Heart right ventricle (tissue), 16 donors: Measurements from ENCODE around the gene SYNE1. TPM values are rescaled to one million over a fixed set of nuclear protein-coding genes. Genes with fewer than 3 reads are reported as not detected.

ENCODE experiments used
- ATAC-seq, 8 donors: fragments of 200-7000 bp; cut with Tn5 transposase; one replicate each; pipeline ENCODE4 v1.9.1; 2020; ENCODE audit warnings: mild to moderate bottlenecking in 8 of 8, moderate library complexity in 8 of 8, moderate number of reproducible peaks in 1 of 8
- DNase-seq, 2 donors: peaks; one replicate each; pipeline ENCODE4 v3.0.0-alpha.2; 2020
- H3K27ac ChIP-seq, 10 donors: fragments of 200-600 bp; sonication (generic) in 2 of 10; one replicate each; pipeline versions ENCODE4 v1.5.0 to v1.8.0; 2020 to 2022; ENCODE audit warnings: mild to moderate bottlenecking in 3 of 10
- H3K27me3 ChIP-seq, 7 donors: fragments of 200-600 bp; one replicate each; pipeline ENCODE4 v1.8.0; 2021 to 2022; ENCODE audit warnings: mild to moderate bottlenecking in 2 of 7
- H3K36me3 ChIP-seq, 9 donors: fragments of 200-600 bp; sonication (generic) in 1 of 9; one replicate each; pipeline versions ENCODE4 v1.5.0 to v1.8.0; 2020 to 2022; ENCODE audit warnings: mild to moderate bottlenecking in 2 of 9
- H3K4me1 ChIP-seq, 9 donors: fragments of 200-600 bp; sonication (generic) in 1 of 9; one replicate each; pipeline versions ENCODE4 v1.5.0 to v1.8.0; 2020 to 2022; ENCODE audit warnings: mild to moderate bottlenecking in 4 of 9
- H3K4me3 ChIP-seq, 10 donors: fragments of 200-600 bp; sonication (generic) in 2 of 10; one replicate each; pipeline versions ENCODE4 v1.5.0 to v1.8.0; 2020 to 2022; ENCODE audit warnings: mild to moderate bottlenecking in 7 of 10, moderate library complexity in 2 of 10
- H3K9me3 ChIP-seq, 11 donors: fragments of 200-600 bp in 10 of 11; sonication (generic) in 2 of 11; one replicate each; pipeline versions ENCODE4 v1.5.0 to v1.8.0; 2013 to 2022; ENCODE audit warnings: mild to moderate bottlenecking in 2 of 11, control low read depth in 1 of 11, moderate library complexity in 1 of 11
- WGBS, 2 donors: extraction: QIAGEN DNeasy Blood & Tissue Kit; methylation state at CpG; one replicate each; pipeline ENCODE4 v1.1.7; 2013; ENCODE audit warnings: inconsistent platforms in 1 of 2; 5-methylcytosine and 5-hydroxymethylcytosine counted together
- intact Hi-C, 10 donors: fragments of 100-400 bp; cut with DNase I; formaldehyde crosslinking; loops; one replicate each; pipeline versions ENCODE4 v1.11.1 to v1.14.2; 2022
- polyA plus RNA-seq, 2 donors: library from polyadenylated mRNA; stranded (reverse); fragments of 200-250 nt; gene quantifications; one replicate each; pipeline ENCODE4 v1.2.3, GENCODE V29; 2013
- total RNA-seq, 10 donors: library from RNA; stranded (reverse); fragmentation: NEBNext Ultra II Directional in 3 of 10; extraction: Animal tissue kit (Norgen Biotek cat#: 25700) in 3 of 10; gene quantifications; one replicate each; pipeline versions ENCODE4 v1.2.1 to v1.2.4, GENCODE V29; 2021 to 2023
- TF ChIP-seq, protein P1 (sequence below), 9 donors: fragments of 200-600 bp; sonication (generic) in 2 of 9; IDR thresholded peaks; one replicate each; pipeline versions ENCODE4 v1.5.0 to v1.8.0; 2021 to 2022; ENCODE audit warnings: antibody characterized with exemption in 9 of 9, mild to moderate bottlenecking in 5 of 9, moderate library complexity in 1 of 9
- donor health status: Arrhythmogenic right ventricular cardiomyopathy.
- donor health status: ischemic (EF 13 %, LVEDD 7.1; RV severe dilation, severe dysfunction).
- donor health status: healthy with polysubstance abuse.
- donor health status: DM: no; HTN: yes; CAD: no.
- donor health status: DM: no; HTN: no; CAD: no.
- donor health status: ischemic (EF 25% LVEDD 6.9; RV normal size, moderate dysfunction).
- donor health status: ischemic (EF 25% LVEDD 5.7; RV mildly dilated, moderate dysfunction).
- donor health status: healthy.
- donor health status: DM: yes; HTN: yes; CAD: no.
- donor health status: Ischemic cardiomyopathy.
- donor health status: ischemic (EF 35%, LVEDD 5.7; RV mildly dilated, moderate dysfunction).
- donor health status: nonischemic (EF 11% LVEDD 7.7; RV severe dilation, severe dysfunction).
- donor health status: DM: yes; HTN: yes; CAD: no.
- donor health status: PGD.
- donor health status: ischemic (EF 29% LVEDD 5.4; RV normal size, mild dysfunction).
- donor health status: nonischemic (EF 23%, LVEDD 6.1; RV moderate dilation, normal function).

Gene SYNE1
- total and polyA plus RNA-seq, 12 donors = 18.9 to 176 (median 126) TPM

DNA sequence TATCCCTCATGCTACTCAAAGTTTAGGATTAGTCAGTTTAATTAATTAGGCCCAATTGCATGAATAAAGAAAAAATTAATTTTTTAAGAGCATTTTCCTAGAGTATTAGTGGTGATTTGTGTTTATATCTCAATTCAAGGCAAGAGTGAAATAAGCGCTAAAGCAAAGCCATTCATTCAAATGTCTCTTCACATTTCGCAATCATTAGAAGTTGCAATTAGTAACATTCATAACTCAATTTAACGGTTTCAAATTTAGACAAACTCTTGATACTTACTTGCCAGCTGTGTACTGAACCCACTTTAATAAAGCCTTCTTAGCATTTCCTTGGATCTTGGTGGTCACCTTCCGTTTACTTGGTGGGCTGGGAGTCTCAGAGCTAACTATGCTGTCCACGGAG, 127.2 kb downstream of the SYNE1 start:
- Histone ChIP-seq H3K27ac (no peak overlapping the region), H3K4me3 (no peak overlapping the region), H3K4me1 (no peaks in the 10 kb centered on the region), H3K27me3 (no peaks in the 10 kb centered on the region), H3K9me3 (no peaks in the 10 kb centered on the region), H3K36me3 (peaks cover 0 to 16% (median 0%) of the 10 kb centered on the region in 9 donors)
- WGBS, 2 donors = 93 to 97% methylated on average over 5 of the region's 5 CpGs
- TF ChIP-seq, protein P1, sequence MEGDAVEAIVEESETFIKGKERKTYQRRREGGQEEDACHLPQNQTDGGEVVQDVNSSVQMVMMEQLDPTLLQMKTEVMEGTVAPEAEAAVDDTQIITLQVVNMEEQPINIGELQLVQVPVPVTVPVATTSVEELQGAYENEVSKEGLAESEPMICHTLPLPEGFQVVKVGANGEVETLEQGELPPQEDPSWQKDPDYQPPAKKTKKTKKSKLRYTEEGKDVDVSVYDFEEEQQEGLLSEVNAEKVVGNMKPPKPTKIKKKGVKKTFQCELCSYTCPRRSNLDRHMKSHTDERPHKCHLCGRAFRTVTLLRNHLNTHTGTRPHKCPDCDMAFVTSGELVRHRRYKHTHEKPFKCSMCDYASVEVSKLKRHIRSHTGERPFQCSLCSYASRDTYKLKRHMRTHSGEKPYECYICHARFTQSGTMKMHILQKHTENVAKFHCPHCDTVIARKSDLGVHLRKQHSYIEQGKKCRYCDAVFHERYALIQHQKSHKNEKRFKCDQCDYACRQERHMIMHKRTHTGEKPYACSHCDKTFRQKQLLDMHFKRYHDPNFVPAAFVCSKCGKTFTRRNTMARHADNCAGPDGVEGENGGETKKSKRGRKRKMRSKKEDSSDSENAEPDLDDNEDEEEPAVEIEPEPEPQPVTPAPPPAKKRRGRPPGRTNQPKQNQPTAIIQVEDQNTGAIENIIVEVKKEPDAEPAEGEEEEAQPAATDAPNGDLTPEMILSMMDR (IDR thresholded peaks at IDR 0.05) = no peak
- ATAC-seq = no peak
- DNase-seq = no peak
- intact Hi-C loops = no loop called here

DNA sequence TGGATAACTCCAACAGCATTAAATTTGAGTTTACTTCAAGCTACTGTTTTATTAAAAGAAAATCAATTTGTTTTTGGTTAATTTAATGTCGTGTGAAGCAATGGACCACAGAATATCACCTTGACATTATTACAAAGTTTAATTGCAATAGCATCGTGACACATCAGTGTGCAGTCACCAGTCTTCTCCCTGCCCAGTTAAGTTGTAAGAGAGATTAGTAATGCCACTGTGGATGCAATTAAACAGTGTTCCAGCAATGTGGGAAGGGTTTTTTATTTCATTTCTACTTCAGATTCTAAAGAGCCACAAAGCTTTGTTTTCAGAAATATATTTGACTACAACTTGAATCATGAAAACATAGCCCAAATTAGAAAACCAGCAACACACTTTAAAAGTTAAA, 128.7 kb downstream of the SYNE1 start:
- H3K9me3 ChIP-seq = no peaks in the 10 kb centered on the region
- no peak for DNase-seq
- H3K4me1 ChIP-seq = no peaks in the 10 kb centered on the region
- TF ChIP-seq, protein P1 (IDR thresholded peaks at IDR 0.05) = no peak
- no peak overlapping the region for H3K27ac ChIP-seq
- no peak overlapping the region for H3K4me3 ChIP-seq
- peaks cover 0 to 19% (median 0%) of the 10 kb centered on the region in 9 donors for H3K36me3 ChIP-seq
- intact Hi-C loops = no loop called here
- ATAC-seq = no peak
- H3K27me3 ChIP-seq = no peaks in the 10 kb centered on the region
- WGBS, 2 donors = 78 to 88% methylated on average over 2 of the region's 2 CpGs

DNA sequence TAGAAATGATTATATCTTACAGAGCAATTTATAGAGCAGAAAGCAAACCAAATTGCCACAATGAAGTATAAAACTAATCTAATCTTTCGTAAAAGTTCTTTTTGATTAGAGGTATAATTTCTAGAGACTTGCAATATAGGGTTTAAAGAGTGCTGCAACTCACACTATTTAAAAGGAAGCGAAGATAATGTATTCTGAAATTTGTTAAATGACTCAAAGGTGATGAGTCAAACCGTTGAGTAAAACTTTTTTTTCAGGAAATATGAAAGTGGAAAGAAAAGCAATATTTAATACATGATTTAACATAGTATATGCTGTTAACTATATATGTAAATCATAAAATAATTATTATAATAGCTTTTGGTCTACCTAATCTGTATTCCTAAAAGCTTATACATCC, 133.6 kb downstream of the SYNE1 start:
- no peak for ATAC-seq
- H3K27ac ChIP-seq = no peak overlapping the region
- no peaks in the 10 kb centered on the region for H3K27me3 ChIP-seq
- H3K4me1 ChIP-seq = peaks cover 0 to 6% (median 0%) of the 10 kb centered on the region in 9 donors
- H3K4me3 ChIP-seq = no peak overlapping the region
- TF ChIP-seq, protein P1 (IDR thresholded peaks at IDR 0.05) = no peak
- WGBS, 2 donors = 84% methylated on average over 3 of the region's 3 CpGs
- no peak for DNase-seq
- intact Hi-C loops = no loop called here
- H3K36me3 ChIP-seq = peaks cover 0 to 6% (median 0%) of the 10 kb centered on the region in 9 donors
- H3K9me3 ChIP-seq = no peaks in the 10 kb centered on the region

DNA sequence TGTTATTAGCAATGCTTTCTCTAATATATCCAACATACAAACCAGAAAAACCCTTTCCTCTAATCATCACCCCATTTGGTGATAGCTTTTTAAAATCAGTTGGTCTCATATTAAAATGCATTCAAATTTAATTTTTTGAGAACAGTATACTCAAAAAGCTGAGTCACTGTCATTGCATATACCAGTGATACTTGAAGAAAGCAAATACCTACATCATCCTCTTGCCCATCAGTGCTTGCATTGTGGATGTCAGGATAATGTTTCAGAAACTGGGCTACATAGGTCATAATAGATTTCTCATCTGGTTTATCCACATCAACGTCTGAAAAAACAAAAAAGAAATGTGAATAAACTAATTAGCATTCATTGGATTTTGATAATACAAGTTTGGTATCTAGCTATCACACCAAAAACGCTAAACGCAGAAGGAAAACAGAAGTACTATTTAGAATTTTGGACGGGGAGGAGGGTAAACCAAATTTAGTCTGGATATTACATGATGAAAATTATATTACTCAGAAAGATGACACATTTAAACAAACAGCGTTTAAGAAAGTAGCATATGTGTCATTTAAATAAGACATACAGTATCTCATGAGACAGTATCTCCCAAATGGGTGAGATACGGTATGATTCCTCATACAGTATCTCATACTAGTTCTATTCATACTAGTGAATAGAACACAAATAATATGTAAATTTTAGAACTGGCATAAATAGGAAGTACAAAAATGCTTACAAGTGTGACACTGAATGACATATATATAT, 134.6 kb downstream of the SYNE1 start:
- Histone ChIP-seq H3K9me3 (no peaks in the 10 kb centered on the region), H3K27ac (no peak overlapping the region), H3K4me1 (peaks cover 0 to 6% (median 0%) of the 10 kb centered on the region in 9 donors), H3K36me3 (peaks cover 0 to 15% (median 0%) of the 10 kb centered on the region in 9 donors), H3K27me3 (no peaks in the 10 kb centered on the region), H3K4me3 (no peak overlapping the region)
- 85 to 86% methylated on average over 6 of the region's 6 CpGs for WGBS, 2 donors
- TF ChIP-seq, protein P1 (IDR thresholded peaks at IDR 0.05) = no peak
- no peak for DNase-seq
- intact Hi-C loops = no loop called here
- ATAC-seq = no peak
